ENCODE data around the gene DMD.

Gene DMD

GRCh38 chrX:31186693-31187338, 2024.5 kb downstream of the DMD start:
- DNase-seq (ENCODE audit: low read depth in 2 of 2) = no peak

- DNase-seq (ENCODE audit: low read depth in 2 of 2) = no peak
These were observed 2025.5 kb downstream of the DMD start for GRCh38 chrX:31185884-31186283.

GRCh38 chrX:31181377-31182000, 2029.9 kb downstream of the DMD start:
- no peak for DNase-seq (ENCODE audit: low read depth in 2 of 2)

GRCh38 chrX:31179203-31179602, 2032.1 kb downstream of the DMD start:
- DNase-seq (ENCODE audit: low read depth in 2 of 2) = no peak

- DNase-seq (ENCODE audit: low read depth in 2 of 2) = no peak
These were observed 2032.6 kb downstream of the DMD start for GRCh38 chrX:31178769-31179125.

GRCh38 chrX:31178064-31178768, 2033.1 kb downstream of the DMD start:
- no peak for DNase-seq (ENCODE audit: low read depth in 2 of 2)

- no peak for DNase-seq (ENCODE audit: low read depth in 2 of 2)
These were observed 2040.6 kb downstream of the DMD start for GRCh38 chrX:31170792-31171191.

- no peak for DNase-seq (ENCODE audit: low read depth in 2 of 2)
These were observed 2042.8 kb downstream of the DMD start for GRCh38 chrX:31168551-31168950.

- no peak for DNase-seq (ENCODE audit: low read depth in 2 of 2)
These were observed 2044.5 kb downstream of the DMD start for GRCh38 chrX:31166832-31167231.

GRCh38 chrX:31166416-31166815, 2044.9 kb downstream of the DMD start:
- no peak for DNase-seq (ENCODE audit: low read depth in 2 of 2)

- DNase-seq (ENCODE audit: low read depth in 2 of 2) = no peak
These were observed 2045.9 kb downstream of the DMD start for GRCh38 chrX:31165241-31166035.

- DNase-seq (ENCODE audit: low read depth in 2 of 2) = no peak
These were observed 2056.4 kb downstream of the DMD start for GRCh38 chrX:31154946-31155345.

- no peak for DNase-seq (ENCODE audit: low read depth in 2 of 2)
These were observed 2057.8 kb downstream of the DMD start for GRCh38 chrX:31153475-31154047.

- no peak for DNase-seq (ENCODE audit: low read depth in 2 of 2)
These were observed 2064.2 kb downstream of the DMD start for GRCh38 chrX:31147175-31147574.

GRCh38 chrX:31139961-31140360, 2071.4 kb downstream of the DMD start:
- no peak for DNase-seq (ENCODE audit: low read depth in 2 of 2)

GRCh38 chrX:31138124-31138523, 2073.2 kb downstream of the DMD start:
- DNase-seq (ENCODE audit: low read depth in 2 of 2) = no peak

- no peak for DNase-seq (ENCODE audit: low read depth in 2 of 2)
These were observed 2075.2 kb downstream of the DMD start for GRCh38 chrX:31136144-31136611.

GRCh38 chrX:31132821-31133241, 2078.5 kb downstream of the DMD start:
- no peak for DNase-seq (ENCODE audit: low read depth in 2 of 2)

- no peak for DNase-seq (ENCODE audit: low read depth in 2 of 2)
These were observed 2080.7 kb downstream of the DMD start for GRCh38 chrX:31130457-31131220.

- DNase-seq (ENCODE audit: low read depth in 2 of 2) = no peak
These were observed 2082.5 kb downstream of the DMD start for GRCh38 chrX:31128855-31129254.

GRCh38 chrX:31127716-31128115, 2083.6 kb downstream of the DMD start:
- no peak for DNase-seq (ENCODE audit: low read depth in 2 of 2)

Data from activated CD4-positive, alpha-beta T cell treated with anti-CD3 and anti-CD28 coated beads for 24 hours (primary cell).